DOHH2 (cell line): ENCODE results near the gene DNAJC2.
A peak's percentile ranks its signal among the peaks of the same experiment; 100 is the strongest.

ENCODE experiments used
- H3F3A ChIP-seq: fragments of 200-600 bp; sonication (generic), shearing (Covaris generic); 2 replicates; pipeline ENCODE4 v1.6.0; 2016; ENCODE audit warnings: antibody characterized with exemption, mild to moderate bottlenecking; ENCODE audit not compliant: control insufficient read depth, insufficient read depth
- H3K27ac ChIP-seq: fragments of 200-600 bp; sonication (generic); 2 replicates; pipeline ENCODE4 v1.5.1; 2014; ENCODE audit warnings: low read depth, mild to moderate bottlenecking, low read length, moderate library complexity
- H3K27me3 ChIP-seq: fragments of 200-600 bp; sonication (generic); 2 replicates; pipeline ENCODE4 v1.6.1; 2014; ENCODE audit warnings: mild to moderate bottlenecking, low read length, mixed read lengths; ENCODE audit not compliant: control insufficient read depth
- H3K36me3 ChIP-seq: fragments of 200-600 bp; sonication (generic); 2 replicates; pipeline ENCODE4 v1.6.1; 2014; ENCODE audit warnings: mild to moderate bottlenecking, low read length, moderate library complexity, mixed read lengths; ENCODE audit not compliant: control insufficient read depth
- H3K4me1 ChIP-seq: fragments of 200-600 bp; sonication (generic); 2 replicates; pipeline ENCODE4 v1.6.1; 2014; ENCODE audit warnings: mild to moderate bottlenecking, low read length, mixed read lengths; ENCODE audit not compliant: control insufficient read depth
- H3K4me2 ChIP-seq: fragments of 200-600 bp; sonication (generic); 2 replicates; pipeline ENCODE4 v1.6.0; 2014; ENCODE audit warnings: mild to moderate bottlenecking, low read length, moderate library complexity
- H3K4me3 ChIP-seq: fragments of 200-600 bp; sonication (generic); 2 replicates; pipeline ENCODE4 v1.5.1; 2014; ENCODE audit warnings: mild to moderate bottlenecking, low read length, mixed read lengths
- H3K79me2 ChIP-seq: fragments of 200-600 bp; sonication (generic); 2 replicates; pipeline ENCODE4 v1.6.1; 2014; ENCODE audit warnings: mild to moderate bottlenecking, low read length, mixed read lengths; ENCODE audit not compliant: control insufficient read depth
- H3K9me2 ChIP-seq: fragments of 200-600 bp; sonication (generic); replicated peaks from 2 replicates; pipeline ENCODE4 v1.6.1; 2014; ENCODE audit warnings: mild to moderate bottlenecking, low read length, mixed read lengths; ENCODE audit not compliant: control insufficient read depth
- H3K9me3 ChIP-seq: fragments of 200-600 bp; sonication (generic); 2 replicates; pipeline ENCODE4 v1.6.1; 2014; ENCODE audit warnings: antibody characterized with exemption, low read length, mixed read lengths; ENCODE audit not compliant: control insufficient read depth, insufficient read depth
- H4K20me1 ChIP-seq: fragments of 200-600 bp; sonication (generic); 2 replicates; pipeline ENCODE4 v1.6.0; 2014; ENCODE audit warnings: low read depth, mild to moderate bottlenecking, antibody characterized with exemption, low read length, moderate library complexity; ENCODE audit not compliant: control insufficient read depth, insufficient read depth
- EZH2phosphoT487 ChIP-seq: fragments of 200-600 bp; sonication (generic); IDR thresholded peaks from 2 replicates; pipeline ENCODE4 v1.6.1; 2017; ENCODE audit warnings: borderline replicate concordance, mild to moderate bottlenecking, antibody characterized with exemption, low read length, moderate library complexity, mixed read lengths
- TF ChIP-seq, protein P1 (sequence below): fragments of 200-600 bp; sonication (generic); IDR thresholded peaks from one replicate; pipeline ENCODE4 v1.5.1; 2014; ENCODE audit warnings: antibody characterized with exemption, mild to moderate bottlenecking, low read depth, low read length; ENCODE audit not compliant: poor library complexity, severe bottlenecking

DNAJC2 gene

DNA sequence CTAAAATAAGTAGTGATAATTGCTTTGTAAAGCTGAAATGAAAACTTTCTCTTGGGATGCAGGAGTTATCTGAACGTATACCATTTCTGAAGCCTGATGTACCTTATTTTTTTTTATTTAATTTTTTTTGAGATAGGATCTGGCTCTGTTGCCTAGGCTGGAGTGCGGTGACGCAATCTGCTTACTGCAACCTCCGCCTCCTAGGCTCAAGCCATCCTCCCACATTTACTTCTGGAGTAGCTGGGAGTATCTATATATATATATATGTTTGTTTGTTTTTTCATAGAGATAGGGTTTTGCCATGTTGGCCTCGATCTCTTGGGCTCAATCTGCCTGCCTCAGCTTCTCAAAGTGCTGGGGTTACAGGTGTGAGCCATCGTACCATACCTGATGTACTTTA is 44.9 kb downstream of the DNAJC2 start:
- H3K9me3 ChIP-seq: no peaks in the 10 kb centered on the region
- H3F3A ChIP-seq: peaks cover 12% of the 10 kb centered on the region
- no peak for TF ChIP-seq EZH2phosphoT487
- TF ChIP-seq, protein P1, sequence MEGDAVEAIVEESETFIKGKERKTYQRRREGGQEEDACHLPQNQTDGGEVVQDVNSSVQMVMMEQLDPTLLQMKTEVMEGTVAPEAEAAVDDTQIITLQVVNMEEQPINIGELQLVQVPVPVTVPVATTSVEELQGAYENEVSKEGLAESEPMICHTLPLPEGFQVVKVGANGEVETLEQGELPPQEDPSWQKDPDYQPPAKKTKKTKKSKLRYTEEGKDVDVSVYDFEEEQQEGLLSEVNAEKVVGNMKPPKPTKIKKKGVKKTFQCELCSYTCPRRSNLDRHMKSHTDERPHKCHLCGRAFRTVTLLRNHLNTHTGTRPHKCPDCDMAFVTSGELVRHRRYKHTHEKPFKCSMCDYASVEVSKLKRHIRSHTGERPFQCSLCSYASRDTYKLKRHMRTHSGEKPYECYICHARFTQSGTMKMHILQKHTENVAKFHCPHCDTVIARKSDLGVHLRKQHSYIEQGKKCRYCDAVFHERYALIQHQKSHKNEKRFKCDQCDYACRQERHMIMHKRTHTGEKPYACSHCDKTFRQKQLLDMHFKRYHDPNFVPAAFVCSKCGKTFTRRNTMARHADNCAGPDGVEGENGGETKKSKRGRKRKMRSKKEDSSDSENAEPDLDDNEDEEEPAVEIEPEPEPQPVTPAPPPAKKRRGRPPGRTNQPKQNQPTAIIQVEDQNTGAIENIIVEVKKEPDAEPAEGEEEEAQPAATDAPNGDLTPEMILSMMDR: no peak
- no peak overlapping the region for H3K27ac ChIP-seq
- H3K4me1 ChIP-seq: peaks cover 25% of the 10 kb centered on the region
- H3K27me3 ChIP-seq: no peaks in the 10 kb centered on the region
- 0 out of 2 replicates have a peak overlapping the region, but pooled peaks have one; percentile 77 for H3K4me3 ChIP-seq
- peak overlapping the region; percentile 86 for H3K4me2 ChIP-seq
- peaks cover 65% of the 10 kb centered on the region for H3K79me2 ChIP-seq
- no peaks in the 10 kb centered on the region; the same call in 1 of the 2 replicates for H4K20me1 ChIP-seq
- peaks cover 71% of the 10 kb centered on the region for H3K36me3 ChIP-seq
- H3K9me2 ChIP-seq: no peaks in the 10 kb centered on the region

GRCh38 chr7:103297837-103298179 is 46.8 kb downstream of the DNAJC2 start:
- H3K9me2 ChIP-seq: no peaks in the 10 kb centered on the region
- peaks cover 29% of the 10 kb centered on the region for H3K4me1 ChIP-seq
- no peaks in the 10 kb centered on the region for H3K9me3 ChIP-seq
- peak overlapping the region; percentile 86 for H3K4me2 ChIP-seq
- TF ChIP-seq EZH2phosphoT487: no peak
- TF ChIP-seq, protein P1: no peak
- H3K36me3 ChIP-seq: peaks cover 53% of the 10 kb centered on the region
- peaks cover 52% of the 10 kb centered on the region for H3K79me2 ChIP-seq
- H3F3A ChIP-seq: peaks cover 9% of the 10 kb centered on the region
- peak overlapping the region; percentile 76 for H3K27ac ChIP-seq
- no peaks in the 10 kb centered on the region for H3K27me3 ChIP-seq
- H3K4me3 ChIP-seq: peak overlapping the region; percentile 77
- H4K20me1 ChIP-seq: no peaks in the 10 kb centered on the region; the same call in 1 of the 2 replicates

DNA sequence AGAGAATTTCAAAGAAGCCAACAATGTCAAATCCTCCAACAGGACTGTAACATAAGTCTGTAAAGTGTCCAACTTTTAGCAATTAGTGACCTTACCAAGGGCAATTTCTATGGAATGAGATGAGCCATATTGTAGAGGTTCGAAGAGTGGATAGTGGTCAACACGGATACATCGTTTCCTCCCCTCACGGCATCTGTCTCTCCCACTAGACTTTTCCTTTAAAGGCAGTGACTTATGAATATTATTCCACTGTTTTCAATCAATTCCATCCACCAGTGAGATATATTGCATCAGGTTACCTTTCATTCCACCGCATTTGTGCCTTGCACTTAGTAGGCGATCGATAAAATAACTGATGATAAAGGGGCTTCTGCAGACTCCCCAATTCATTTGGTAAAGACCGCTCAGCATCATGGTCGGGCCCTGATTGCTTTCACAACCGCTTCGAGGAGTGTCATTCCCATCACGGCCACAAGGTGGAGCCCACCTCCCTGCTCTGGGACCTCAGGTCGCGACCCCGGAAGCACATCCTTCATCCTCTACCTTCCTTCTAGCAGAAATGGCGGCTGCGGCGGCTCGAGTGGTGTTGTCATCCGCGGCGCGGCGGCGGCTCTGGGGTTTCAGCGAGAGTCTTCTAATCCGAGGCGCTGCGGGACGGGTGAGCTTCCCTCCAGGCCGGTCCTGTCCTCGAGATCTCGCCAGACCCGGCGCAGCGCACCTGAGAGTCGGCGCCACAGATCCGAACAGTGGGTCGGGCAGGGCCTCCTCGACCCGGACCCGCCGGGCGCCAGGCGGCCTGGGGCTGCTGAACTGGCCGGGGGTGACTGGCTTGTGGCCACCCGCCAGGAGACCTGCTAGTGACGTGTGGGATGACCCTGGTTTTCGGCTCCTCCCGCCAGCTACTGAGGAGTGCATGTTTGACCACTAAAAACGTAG is 47.4 kb downstream of the DNAJC2 start, which contains the start of gene PMPCB:
PMPCB (plus strand) TSS at position 535 of the 936 bp plus-strand sequence; CDS start at position 560, 25 bp downstream.
- peak within 1 kb of the TSS; percentile 77 for H3K4me3 ChIP-seq
- H3K79me2 ChIP-seq: peaks cover 46% of the 10 kb centered on the region
- no peaks in the 10 kb centered on the region for H3K9me2 ChIP-seq
- TF ChIP-seq EZH2phosphoT487: no peak
- TF ChIP-seq, protein P1: peak; percentile 98
- H3K27ac ChIP-seq: peak within 1 kb of the TSS; percentile 76
- no peaks in the 10 kb centered on the region for H3K9me3 ChIP-seq
- H3K4me1 ChIP-seq: peaks cover 29% of the 10 kb centered on the region
- H4K20me1 ChIP-seq: no peaks in the 10 kb centered on the region; the same call in 1 of the 2 replicates
- peaks cover 3% of the 10 kb centered on the region for H3F3A ChIP-seq
- peaks cover 47% of the 10 kb centered on the region for H3K36me3 ChIP-seq
- no peaks in the 10 kb centered on the region for H3K27me3 ChIP-seq
- peak within 1 kb of the TSS; percentile 86 for H3K4me2 ChIP-seq
